ENCODE results near the gene UFSP2.

UFSP2 gene

DNA sequence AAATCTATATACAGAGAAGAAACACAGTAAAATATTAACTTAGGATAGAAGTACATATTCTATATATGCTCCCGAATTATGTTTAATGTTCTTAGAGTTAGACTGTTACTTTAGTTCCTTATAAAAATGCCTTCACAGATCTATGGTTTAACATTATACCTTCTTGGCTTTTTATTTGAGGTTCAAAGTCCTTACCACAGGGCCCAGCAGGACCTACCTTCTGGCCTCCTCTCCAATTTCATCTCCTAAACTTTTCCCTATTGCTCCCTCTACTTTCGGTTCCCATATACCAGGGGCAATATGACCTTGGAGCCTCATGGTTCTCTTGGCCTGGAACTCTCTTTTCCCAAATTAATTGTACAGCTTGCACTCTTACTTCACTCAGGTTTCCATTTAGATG is 17.3 kb downstream of the UFSP2 start:
- TF ChIP-seq GATA1 (IDR thresholded peaks at IDR 0.05; ENCODE audit: low read depth, low read length) (no peak), POLR2A (IDR thresholded peaks at IDR 0.05; ENCODE audit: low read length) (no peak)
- no peak for DNase-seq

DNA sequence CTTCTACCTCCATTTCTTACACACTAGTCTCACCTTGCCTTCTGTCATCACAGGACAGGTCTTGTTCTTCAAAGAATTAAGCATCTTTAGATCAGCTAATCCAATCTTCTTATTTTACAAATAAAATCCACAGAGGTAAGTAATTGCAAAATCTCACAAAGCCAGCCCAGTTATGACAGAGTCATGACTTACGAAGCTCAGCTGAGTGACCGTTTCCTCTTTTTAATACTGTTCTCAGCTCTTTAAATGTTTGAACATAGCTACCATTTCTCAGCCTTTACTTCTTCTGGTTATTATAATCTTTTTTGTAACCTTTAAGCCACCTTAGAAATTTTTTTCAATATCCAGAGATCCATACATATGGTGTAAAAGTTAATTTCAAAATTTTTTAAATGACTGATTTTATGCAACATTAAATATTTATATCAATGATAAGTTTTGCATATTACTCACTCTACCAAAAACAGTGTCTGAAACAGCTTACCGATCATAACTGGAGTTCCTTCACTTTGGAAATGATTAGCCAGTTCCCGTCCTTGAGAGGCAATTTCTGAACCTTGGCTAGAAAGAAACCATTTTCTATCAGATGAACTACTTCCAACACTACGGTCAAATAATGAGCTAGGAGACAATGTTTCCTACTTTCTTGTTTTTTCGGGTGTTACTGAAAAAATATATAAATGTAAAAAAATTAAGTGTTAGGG is 20.3 kb downstream of the UFSP2 start:
- no peak for TF ChIP-seq GATA1 (IDR thresholded peaks at IDR 0.05; ENCODE audit: low read depth, low read length)
- no peak for TF ChIP-seq POLR2A (IDR thresholded peaks at IDR 0.05; ENCODE audit: low read length)
- DNase-seq: no peak

DNA sequence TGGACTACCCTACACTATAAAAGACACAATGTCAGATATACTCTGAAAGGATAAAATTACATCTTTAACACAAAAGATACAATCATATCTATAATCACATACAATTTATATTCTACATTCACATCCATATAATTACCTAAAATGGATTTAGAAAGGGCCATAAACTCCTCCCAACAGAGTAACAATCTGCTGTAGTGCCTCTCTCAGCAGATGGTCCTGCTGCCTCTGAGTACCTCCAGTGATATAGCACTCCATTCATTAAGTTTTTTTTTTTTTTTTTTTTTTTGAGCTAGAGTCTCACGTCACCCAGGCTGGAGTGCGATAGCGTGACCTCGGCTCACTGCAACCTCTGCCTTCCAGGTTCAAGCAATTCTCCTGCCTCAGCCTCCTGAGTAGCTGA is 21.7 kb downstream of the UFSP2 start:
- no peak for TF ChIP-seq GATA1 (IDR thresholded peaks at IDR 0.05; ENCODE audit: low read depth, low read length)
- TF ChIP-seq POLR2A (IDR thresholded peaks at IDR 0.05; ENCODE audit: low read length): no peak
- DNase-seq: no peak

DNA sequence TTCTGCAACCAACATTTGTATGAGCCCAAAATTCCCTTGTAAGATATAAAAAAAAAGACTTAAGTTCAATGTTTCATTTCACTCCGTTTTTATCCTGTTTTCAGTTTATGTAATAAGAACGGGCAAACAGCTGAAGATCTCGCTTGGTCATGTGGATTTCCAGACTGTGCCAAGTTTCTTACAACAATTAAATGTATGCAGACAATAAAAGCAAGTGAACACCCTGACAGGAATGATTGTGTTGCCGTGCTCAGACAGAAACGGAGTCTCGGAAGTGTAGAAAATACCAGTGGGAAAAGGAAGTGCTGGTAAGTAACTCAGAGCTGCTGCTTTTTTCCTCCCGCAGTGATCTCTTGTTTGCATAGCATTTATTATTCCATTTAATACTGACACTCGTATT is 26.3 kb downstream of the UFSP2 start:
- TF ChIP-seq POLR2A (IDR thresholded peaks at IDR 0.05; ENCODE audit: low read length): no peak
- no peak for TF ChIP-seq GATA1 (IDR thresholded peaks at IDR 0.05; ENCODE audit: low read depth, low read length)
- DNase-seq: no peak

DNA sequence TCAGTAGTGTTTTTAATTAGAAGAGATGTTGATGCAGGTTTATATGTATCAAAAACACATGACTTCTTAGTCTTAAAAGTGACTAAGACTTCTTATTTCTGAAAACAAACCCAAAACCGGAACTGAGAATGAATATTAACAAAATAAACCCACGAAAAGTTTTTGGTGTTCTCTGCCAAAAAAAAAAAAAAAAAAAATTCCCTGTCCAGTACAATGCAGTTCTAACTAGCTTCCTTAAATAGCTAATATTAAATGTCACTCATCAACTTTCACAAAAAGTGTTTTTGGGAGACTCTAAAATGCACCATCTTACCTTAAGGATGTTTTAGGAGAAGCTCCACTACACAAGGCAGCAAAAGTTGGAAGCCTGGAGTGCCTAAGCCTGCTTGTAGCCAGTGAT is 27.1 kb downstream of the UFSP2 start:
- no peak for DNase-seq
- TF ChIP-seq POLR2A (IDR thresholded peaks at IDR 0.05; ENCODE audit: low read length) (no peak), GATA1 (IDR thresholded peaks at IDR 0.05; ENCODE audit: low read depth, low read length) (no peak)

DNA sequence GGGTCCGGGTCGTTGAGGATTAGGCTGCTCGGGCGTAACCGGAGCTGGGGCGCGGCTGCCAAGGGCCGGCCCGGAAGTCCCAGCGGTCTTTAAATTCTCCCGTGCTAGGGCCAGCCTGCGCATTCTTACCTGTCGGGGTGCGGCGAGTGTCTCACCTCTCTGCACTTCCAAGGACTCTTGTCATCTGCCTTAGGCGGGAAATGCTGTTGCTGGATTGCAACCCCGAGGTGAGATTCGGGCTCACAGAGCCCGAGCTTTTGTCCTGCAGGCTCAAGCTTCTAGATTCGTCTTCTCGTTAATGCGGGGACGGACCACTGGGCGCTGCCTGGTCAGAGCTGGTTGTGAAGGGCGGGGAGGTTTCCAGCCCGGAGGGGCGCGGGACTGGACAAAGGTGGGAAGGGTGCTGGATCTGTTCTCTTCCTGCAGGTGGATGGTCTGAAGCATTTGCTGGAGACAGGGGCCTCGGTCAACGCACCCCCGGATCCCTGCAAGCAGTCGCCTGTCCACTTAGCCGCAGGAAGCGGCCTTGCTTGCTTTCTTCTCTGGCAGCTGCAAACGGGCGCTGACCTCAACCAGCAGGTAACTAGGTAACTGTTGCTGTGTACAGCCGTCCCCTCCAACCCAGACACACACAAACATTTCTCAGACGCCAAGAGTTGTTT is 28.9 kb downstream of the UFSP2 start, which contains the start of gene ANKRD37:
Gene ANKRD37, plus strand, starts transcription at position 118 of the 662 bp plus-strand sequence. Its CDS starts 83 bp downstream, at position 201.
- TF ChIP-seq POLR2A (IDR thresholded peaks at IDR 0.05; ENCODE audit: low read length) (no peak), GATA1 (IDR thresholded peaks at IDR 0.05; ENCODE audit: low read depth, low read length) (no peak)
- DNase-seq: peak in 1 of 2 experiments; percentile 48

DNA sequence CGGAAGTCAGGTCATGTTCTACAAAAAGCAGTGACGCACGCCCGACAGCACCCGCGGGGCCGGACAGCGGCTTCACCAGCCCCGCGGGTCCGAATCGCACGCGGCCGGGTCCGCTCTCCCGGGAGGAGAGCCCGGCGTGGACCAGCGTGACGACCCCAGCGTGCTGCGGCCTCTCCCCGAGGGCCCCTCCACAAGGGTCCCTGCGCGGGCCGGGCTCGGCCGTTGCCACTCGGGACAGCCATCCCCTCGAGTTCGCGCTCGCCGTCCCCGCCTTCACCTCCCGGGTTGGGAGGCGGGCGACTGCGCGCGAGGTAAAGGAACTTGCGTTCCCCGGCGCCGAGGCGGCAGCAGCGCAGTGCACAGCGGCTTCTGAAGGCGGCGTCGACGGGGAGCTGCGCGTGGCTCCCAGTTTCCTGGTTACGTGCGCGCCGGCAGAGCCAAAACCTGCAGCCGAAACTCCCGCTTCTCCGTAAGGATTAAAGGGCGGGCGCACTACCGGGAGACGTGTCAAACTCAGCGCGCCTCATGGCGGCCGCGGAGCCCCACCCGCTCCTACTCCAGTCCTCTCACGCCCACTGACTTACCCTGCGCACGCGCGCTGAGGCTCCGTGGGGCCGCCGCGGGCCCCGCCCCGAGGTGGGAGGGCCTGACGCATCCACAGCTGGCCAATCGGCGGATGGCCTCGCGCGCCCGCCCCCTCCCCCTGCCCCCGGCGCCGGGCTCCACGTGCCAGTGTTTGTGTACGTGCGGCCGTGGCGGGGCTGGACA is 29.6 kb downstream of the UFSP2 start:
- TF ChIP-seq POLR2A (IDR thresholded peaks at IDR 0.05; ENCODE audit: low read length) (peak; percentile 86), GATA1 (IDR thresholded peaks at IDR 0.05; ENCODE audit: low read depth, low read length) (no peak)
- DNase-seq: peak; percentile 96 to 97

DNA sequence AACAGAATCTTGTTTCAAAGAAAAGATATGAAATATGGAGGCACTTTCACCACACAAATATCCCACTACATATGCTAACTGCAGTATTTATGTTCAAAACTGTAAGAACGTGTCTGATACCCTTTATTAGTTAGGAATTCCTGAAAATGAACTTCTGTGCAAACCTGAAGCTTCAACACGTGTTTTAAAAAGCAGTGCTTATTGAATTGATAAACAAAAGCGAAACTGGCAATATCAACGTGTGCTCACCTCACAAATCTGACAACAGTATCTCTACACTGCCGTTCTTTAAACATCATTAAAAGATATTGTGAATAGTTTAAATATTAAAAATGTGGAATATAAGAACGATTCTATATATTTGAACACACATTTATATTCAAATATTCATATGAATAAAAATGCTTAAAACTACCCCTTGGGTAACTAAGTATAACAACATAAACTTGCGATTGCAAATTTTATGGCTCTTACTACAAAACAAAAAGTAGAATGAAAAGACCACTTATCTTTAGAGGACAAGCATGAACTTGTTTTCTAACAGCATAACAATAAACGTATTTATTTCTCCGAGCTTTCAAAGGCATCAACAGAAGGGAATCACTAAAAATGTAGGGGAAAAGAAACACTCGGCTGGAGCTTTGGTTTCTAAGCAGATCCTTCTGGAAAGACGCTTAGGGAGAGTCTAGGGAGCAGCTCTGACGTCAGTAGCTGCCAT is 30.4 kb downstream of the UFSP2 start, which contains the start of gene LRP2BP:
Gene LRP2BP, minus strand, starts transcription at position 687 of the 718 bp plus-strand sequence. CDS start 17,738 bp downstream, outside the sequence.
- peak; percentile 7 to 41 for DNase-seq

DNA sequence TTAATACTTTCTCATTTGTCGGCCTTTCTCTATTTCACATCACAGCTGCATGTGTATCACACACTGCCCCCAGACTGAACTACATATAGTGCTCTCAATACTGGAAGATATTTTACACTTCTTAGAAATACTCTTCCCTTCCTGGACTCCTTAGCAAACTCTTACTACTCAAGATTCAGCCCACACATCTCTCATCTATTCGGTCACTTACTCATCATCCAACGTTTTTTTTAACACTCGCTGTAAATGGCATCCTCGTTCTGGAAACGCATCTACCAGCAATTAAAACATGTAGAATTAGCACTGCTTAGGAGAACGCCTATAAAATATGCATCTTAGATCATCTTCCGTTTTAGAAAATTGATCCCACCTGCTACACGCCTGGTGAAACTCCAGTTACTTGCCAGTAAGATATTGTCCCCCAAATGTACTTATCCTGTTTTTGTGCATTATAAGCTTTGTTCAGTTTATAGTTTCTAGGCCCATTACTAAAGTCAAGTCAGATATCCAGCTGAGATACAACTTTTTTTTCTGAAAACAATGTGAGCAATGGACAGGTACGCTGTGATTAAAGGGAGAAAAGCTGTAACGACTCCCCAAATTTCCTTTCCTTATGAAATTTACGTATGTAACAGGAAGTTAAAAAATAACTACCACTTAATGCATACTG is 31.1 kb downstream of the UFSP2 start:
- no peak for DNase-seq
- TF ChIP-seq POLR2A (IDR thresholded peaks at IDR 0.05; ENCODE audit: low read length) (no peak), GATA1 (IDR thresholded peaks at IDR 0.05; ENCODE audit: low read depth, low read length) (no peak)

More for the DNA sequence above, 30.4 kb downstream of the UFSP2 start, which contains the start of gene LRP2BP:
- TF ChIP-seq GATA1 (IDR thresholded peaks at IDR 0.05; ENCODE audit: low read depth, low read length) (no peak), POLR2A (IDR thresholded peaks at IDR 0.05; ENCODE audit: low read length) (no peak)

DNA sequence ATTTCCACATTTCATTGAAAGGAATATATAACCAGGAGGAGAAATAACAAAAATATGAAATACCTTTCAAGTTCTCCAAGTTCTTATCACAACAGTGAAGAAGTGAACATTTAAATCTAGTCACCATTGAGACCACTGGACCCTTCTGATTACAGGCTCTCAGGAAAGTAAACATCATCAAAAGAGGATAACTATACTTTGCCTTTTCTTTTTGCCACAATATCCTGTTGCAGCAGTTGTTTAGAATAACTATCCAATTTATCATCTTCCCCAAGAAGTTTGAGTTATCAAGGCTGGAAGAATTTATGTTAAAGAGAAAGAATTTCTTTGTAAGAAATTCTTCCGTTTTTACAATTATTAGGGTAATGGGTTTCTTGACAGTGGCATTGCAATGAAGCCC is 33.6 kb downstream of the UFSP2 start:
- DNase-seq: no peak
- TF ChIP-seq POLR2A (IDR thresholded peaks at IDR 0.05; ENCODE audit: low read length): no peak
- TF ChIP-seq GATA1 (IDR thresholded peaks at IDR 0.05; ENCODE audit: low read depth, low read length): no peak

DNA sequence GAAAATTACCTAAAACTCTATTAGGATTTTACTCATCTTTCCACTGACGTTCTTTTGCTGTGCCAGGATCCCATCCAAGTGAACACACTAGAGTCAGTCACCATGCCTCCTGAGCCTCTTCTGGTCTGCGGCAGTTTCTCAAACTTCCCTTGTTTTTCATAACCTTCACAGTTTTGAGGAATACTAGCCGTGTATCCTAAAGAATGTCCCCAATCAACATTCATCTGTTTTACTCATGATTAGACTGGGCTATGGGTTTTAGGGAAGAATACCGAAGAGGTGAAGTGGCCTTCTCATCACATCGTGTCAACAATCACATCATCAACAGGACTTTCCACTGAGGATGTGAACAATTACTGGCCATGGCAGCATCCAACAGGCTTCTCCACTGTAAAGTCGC is 34.8 kb downstream of the UFSP2 start:
- TF ChIP-seq POLR2A (IDR thresholded peaks at IDR 0.05; ENCODE audit: low read length): no peak
- TF ChIP-seq GATA1 (IDR thresholded peaks at IDR 0.05; ENCODE audit: low read depth, low read length): no peak
- DNase-seq: no peak

DNA sequence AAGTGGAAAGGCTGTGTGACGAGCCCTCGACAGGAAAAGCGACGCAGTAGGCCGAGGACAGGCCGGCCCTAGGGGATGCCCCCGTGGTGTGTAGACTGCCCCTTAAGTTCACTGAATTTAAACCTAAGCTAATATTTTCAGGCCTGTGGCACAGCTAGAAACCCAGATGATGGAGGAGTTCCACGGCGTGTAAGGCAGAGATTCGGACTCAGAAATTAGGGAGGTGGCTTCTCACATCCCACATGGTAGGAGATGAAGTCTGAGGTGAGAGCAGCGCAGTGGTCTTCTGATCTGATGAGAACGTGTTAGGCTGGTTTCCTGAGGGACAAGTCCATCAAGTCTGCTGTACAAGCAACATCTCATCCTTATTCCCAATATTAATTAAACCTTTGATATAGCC is 37.8 kb downstream of the UFSP2 start:
- no peak for TF ChIP-seq GATA1 (IDR thresholded peaks at IDR 0.05; ENCODE audit: low read depth, low read length)
- TF ChIP-seq POLR2A (IDR thresholded peaks at IDR 0.05; ENCODE audit: low read length): no peak

DNA sequence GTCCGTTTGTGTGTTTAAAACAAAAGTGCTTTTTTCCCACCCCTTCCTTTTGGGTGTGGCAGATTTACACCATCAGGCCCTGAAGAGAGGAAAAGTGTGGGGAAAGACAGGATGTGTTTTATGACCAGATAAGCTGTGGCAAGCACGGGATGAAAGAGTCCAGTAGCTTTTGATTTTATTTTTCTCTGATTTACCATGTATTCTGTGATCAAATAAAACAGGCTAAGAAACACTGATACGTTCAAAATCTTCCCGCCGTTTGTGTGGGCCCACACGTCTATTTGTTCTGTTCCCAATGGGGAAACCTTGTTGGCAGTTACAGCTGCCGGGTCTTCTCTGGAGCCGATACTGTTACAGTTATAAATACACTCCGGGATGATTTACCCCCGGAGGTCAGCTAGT is 40.8 kb downstream of the UFSP2 start:
- no peak for TF ChIP-seq POLR2A (IDR thresholded peaks at IDR 0.05; ENCODE audit: low read length)
- TF ChIP-seq GATA1 (IDR thresholded peaks at IDR 0.05; ENCODE audit: low read depth, low read length): no peak
- DNase-seq: no peak

More for the DNA sequence above, 37.8 kb downstream of the UFSP2 start:
- no peak for DNase-seq

All from erythroblast (primary cell).